K562 (cell line): ENCODE data around the gene KIF3B. TPM values are rescaled to one million over a fixed set of nuclear protein-coding genes. Genes with fewer than 3 reads are reported as not detected.

Experiments used
- AFF1 ChIP-seq, 2 experiments: fragments of 450-650 bp; IDR thresholded peaks; 2 replicates each; pipeline ENCODE4 v1.6.1; 2018; ENCODE audit warnings: mild to moderate bottlenecking in 2 of 2, low read depth in 1 of 2; ENCODE audit not compliant: partially characterized antibody in 2 of 2
- ATF1 ChIP-seq, 2 experiments: fragments of 450-650 bp in 1 of 2; IDR thresholded peaks; 2 replicates each; pipeline ENCODE4 v1.6.1; 2016; ENCODE audit warnings: missing compliant biosample characterization in 1 of 2, missing genetic modification characterization in 1 of 2
- ATF3 ChIP-seq, 2 experiments: fragments of 450-650 bp in 1 of 2; sonication (generic) in 1 of 2; formaldehyde crosslinking in 1 of 2; IDR thresholded peaks in 1 of 2; conservative IDR thresholded peaks in 1 of 2; 2 replicates each; pipeline versions ENCODE4 v1.6.1 to v1.8.1; 2016 to 2023; ENCODE audit warnings: mild to moderate bottlenecking in 2 of 2, moderate library complexity in 2 of 2, inconsistent platforms in 1 of 2, missing genetic modification reagents in 1 of 2
- EGR1 ChIP-seq: fragments of 450-650 bp; conservative IDR thresholded peaks from 2 replicates; pipeline ENCODE4 v1.6.1; 2017; ENCODE audit warnings: mild to moderate bottlenecking
- FOS ChIP-seq: IDR thresholded peaks from 3 replicates; pipeline ENCODE4 v1.6.1; 2011; ENCODE audit not compliant: insufficient read length; ENCODE audit errors: extremely low read depth
- HEY1 ChIP-seq: fragments of 250-450 bp; sonication (Bioruptor Pico); IDR thresholded peaks from 2 replicates; pipeline ENCODE4 v1.5.0; 2020; ENCODE audit warnings: mild to moderate bottlenecking, moderate library complexity, borderline replicate concordance
- RERE ChIP-seq: sonication (generic); formaldehyde crosslinking; IDR thresholded peaks from 2 replicates; pipeline ENCODE4 v1.8.0; 2023; ENCODE audit warnings: missing genetic modification reagents, mild to moderate bottlenecking, borderline replicate concordance
- SMARCE1 ChIP-seq: fragments of 450-650 bp; IDR thresholded peaks from 2 replicates; pipeline ENCODE4 v1.7.1; 2016; ENCODE audit warnings: mild to moderate bottlenecking
- THAP12 ChIP-seq: fragments of 250-450 bp; sonication (Bioruptor Pico); IDR thresholded peaks from 2 replicates; pipeline ENCODE4 v1.9.0; 2021; ENCODE audit warnings: mild to moderate bottlenecking, inconsistent platforms
- THRB ChIP-seq: fragments of 450-650 bp; formaldehyde crosslinking; conservative IDR thresholded peaks from 2 replicates; pipeline ENCODE4 v1.4.0; 2022; ENCODE audit warnings: mild to moderate bottlenecking, missing genetic modification characterization
- TRIM28 ChIP-seq: fragments of 450-650 bp; IDR thresholded peaks from 2 replicates; pipeline ENCODE4 v1.6.1; 2017
- ZFPM2 ChIP-seq: fragments of 250-450 bp; sonication (Bioruptor Pico); IDR thresholded peaks from 2 replicates; pipeline ENCODE4 v1.5.1; 2022; ENCODE audit warnings: mild to moderate bottlenecking
- ZNF311 ChIP-seq: fragments of 250-450 bp; sonication (Bioruptor Pico); IDR thresholded peaks from 2 replicates; pipeline ENCODE4 v1.4.0; 2020; ENCODE audit warnings: mild to moderate bottlenecking, moderate library complexity
- polyA plus RNA-seq, 8 experiments: library from polyadenylated mRNA; depleted of rRNA in 4 of 8; stranded (reverse) in 5 of 8; unstranded in 3 of 8; fragments of >200 nt; fragmentation: Nextera tagmentation in 2 of 8; fragmentation: Illumina TruSeq in 1 of 8; extraction: Ambion mirVana in 2 of 8; extraction: Trizol in 1 of 8; gene quantifications; 2 replicates each; pipeline versions ENCODE4 v1.2.1 to v1.2.3, GENCODE V29; 2011 to 2014; ENCODE audit warnings: inconsistent platforms in 1 of 8, missing spikeins in 1 of 8
- total RNA-seq, 7 experiments: library from RNA; depleted of rRNA in 6 of 7; stranded (reverse); fragments of >200 nt in 6 of 7; fragmentation: Illumina TruSeq in 2 of 7; extraction: Trizol in 2 of 7; gene quantifications; 2 replicates each; pipeline versions ENCODE4 v1.2.1 to v1.2.3, GENCODE V29; 2011 to 2021; ENCODE audit warnings: low replicate concordance in 1 of 7

Gene KIF3B
- total and polyA plus RNA-seq, 9 of the 15 experiments (the other 6 are each of a cell fraction or from before 2014, with no cell fraction given): 2.9 to 12.3 (median 8.6) TPM

- TF ChIP-seq RERE (CRISPR knock-in tag) (no peak), ZNF311 (CRISPR knock-in tag) (no peak), SMARCE1 (peak; percentile 62; the same call in 1 of the 2 replicates), EGR1 (no peak), TRIM28 (no peak), ATF1 (CRISPR knock-in tag; IDR thresholded peaks at IDR 0.05) (no peak), ATF1 (tag; IDR thresholded peaks at IDR 0.05) (no peak), FOS (no peak), THAP12 (CRISPR knock-in tag) (no peak), ATF3 (IDR thresholded peaks at IDR 0.05) (peak; percentile 46), ATF3 (CRISPR knock-in tag; conservative IDR thresholded peaks at IDR 0.05) (no peak; the same call in 1 of the 2 replicates), HEY1 (CRISPR knock-in tag) (no peak), AFF1 (IDR thresholded peaks at IDR 0.05; ENCODE audit: low read depth in 1 of 2, partially characterized antibody in 2 of 2) (peak in 1 of 2 experiments; percentile 50), ZFPM2 (CRISPR knock-in tag) (no peak), THRB (CRISPR knock-in tag) (no peak)
Observed at GRCh38 chr20:32357375-32357868, 80.0 kb downstream of the KIF3B start (continued).
